Measurements from ENCODE around the gene ATF7.

The ATF7 gene

DNA sequence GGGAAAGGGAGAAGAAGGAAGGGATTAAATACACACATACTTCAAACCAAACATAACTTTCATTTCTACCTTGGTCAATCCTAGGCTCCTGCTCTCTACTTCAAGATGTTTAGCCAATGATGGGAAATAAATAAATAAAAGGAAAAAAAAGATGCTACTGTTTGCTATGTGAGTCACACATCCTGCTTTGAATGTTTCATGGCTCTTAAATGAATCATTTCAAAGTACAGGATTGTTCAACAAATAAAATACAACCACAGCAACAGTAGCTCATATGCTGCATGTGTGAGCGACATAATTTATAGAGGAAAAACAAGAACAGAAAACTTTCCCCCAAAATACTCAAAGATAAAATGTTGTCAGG, 64.6 kb downstream of the ATF7 start:
- WGBS, 2 donors (ENCODE audit: extremely low coverage in 2 of 2, insufficient read length in 2 of 2, insufficient replicate concordance in 1 of 2): no CpG with 5 or more reads among the region's 1 CpG
- Histone ChIP-seq H3K9me3 (replicated peaks in 1 of 2; ENCODE audit: control insufficient read depth in 2 of 2, insufficient read depth in 1 of 2, low read depth in 1 of 2, low read length in 2 of 2) (no peaks in the 10 kb centered on the region), H3K18ac (ENCODE audit: low read length) (no peak overlapping the region), H4K91ac (ENCODE audit: low read depth, low read length, poor library complexity) (no peak overlapping the region), H4K8ac (ENCODE audit: low read depth, low read length) (no peak overlapping the region), H3K4me3 (ENCODE audit: low read length in 2 of 2) (no peak overlapping the region), H2BK120ac (ENCODE audit: low read depth, low read length) (no peak overlapping the region), H2BK12ac (ENCODE audit: low read length) (no peak overlapping the region), H2AFZ (ENCODE audit: low read length) (no peak overlapping the region), H3K27ac (replicated peaks; ENCODE audit: low read length) (no peak overlapping the region), H3K4ac (ENCODE audit: low read length) (no peak overlapping the region), H3K27me3 (ENCODE audit: control insufficient read depth in 3 of 3, insufficient read depth in 3 of 3, low read depth in 1 of 3, low read length in 3 of 3) (no peaks in the 10 kb centered on the region), H3K14ac (ENCODE audit: low read length) (no peak overlapping the region), H3K4me2 (ENCODE audit: insufficient read depth, low read length, poor library complexity, severe bottlenecking) (no peak overlapping the region), H2AK5ac (ENCODE audit: low read depth, low read length) (no peak overlapping the region), H3K79me1 (ENCODE audit: low read depth, low read length) (no peaks in the 10 kb centered on the region), H2BK5ac (ENCODE audit: low read length) (no peak overlapping the region), H3K9ac (ENCODE audit: low read depth, low read length, poor library complexity) (no peak overlapping the region), H3K4me1 (ENCODE audit: control insufficient read depth in 2 of 2, insufficient read depth in 1 of 2, low read depth in 1 of 2, low read length in 2 of 2) (peaks cover 0 to 4% of the 10 kb centered on the region in 2 donors), H3K23ac (ENCODE audit: low read depth, low read length, poor library complexity) (no peak overlapping the region), H2BK15ac (ENCODE audit: low read length) (no peak overlapping the region), H3K36me3 (replicated peaks in 1 of 2; ENCODE audit: control insufficient read depth in 2 of 2, insufficient read depth in 2 of 2, low read length in 2 of 2) (no peaks in the 10 kb centered on the region)
- no peak for DNase-seq (ENCODE audit: low spot score)

DNA sequence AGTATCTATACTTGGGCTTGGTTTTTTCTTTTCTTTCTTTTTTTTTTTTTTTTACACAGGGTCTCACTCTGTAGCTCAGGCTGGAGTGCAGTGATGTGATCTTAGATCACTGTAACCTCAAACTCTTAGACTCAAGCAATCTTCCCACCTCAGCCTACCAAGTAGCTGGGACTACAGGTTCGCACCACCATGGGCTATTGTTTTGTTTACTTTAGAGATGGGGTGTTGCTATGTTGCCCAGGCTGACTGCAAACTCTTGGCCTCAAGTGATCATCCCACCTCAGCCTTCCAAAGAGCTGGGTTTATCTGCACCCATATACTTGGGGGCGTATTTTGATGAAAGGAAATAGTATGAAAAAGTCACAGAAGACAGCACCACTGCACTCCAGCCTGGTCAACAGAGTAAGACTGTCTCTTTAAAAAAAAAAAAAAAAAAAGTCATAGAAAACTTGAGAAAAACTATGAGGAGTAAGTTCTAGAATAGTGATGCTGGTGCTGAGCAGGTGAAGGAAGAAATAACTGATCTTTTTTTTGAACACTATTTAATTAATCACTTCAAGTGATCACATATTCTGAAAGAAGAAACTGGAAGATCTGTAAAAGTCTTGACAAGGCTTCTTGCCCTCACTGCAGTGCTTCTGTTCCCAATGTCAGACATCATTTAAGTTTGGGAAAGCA, 65.1 kb downstream of the ATF7 start:
- no peak overlapping the region for H4K91ac ChIP-seq (ENCODE audit: low read depth, low read length, poor library complexity)
- H3K18ac ChIP-seq (ENCODE audit: low read length): no peak overlapping the region
- no peak overlapping the region for H3K4me2 ChIP-seq (ENCODE audit: insufficient read depth, low read length, poor library complexity, severe bottlenecking)
- no peak overlapping the region for H3K4me3 ChIP-seq (ENCODE audit: low read length in 2 of 2)
- no peak overlapping the region for H2BK15ac ChIP-seq (ENCODE audit: low read length)
- no peak overlapping the region for H3K4ac ChIP-seq (ENCODE audit: low read length)
- no peak overlapping the region for H3K9ac ChIP-seq (ENCODE audit: low read depth, low read length, poor library complexity)
- no CpG with 5 or more reads among the region's 2 CpGs for WGBS, 2 donors (ENCODE audit: extremely low coverage in 2 of 2, insufficient read length in 2 of 2, insufficient replicate concordance in 1 of 2)
- H2BK12ac ChIP-seq (ENCODE audit: low read length): no peak overlapping the region
- H3K27me3 ChIP-seq (ENCODE audit: control insufficient read depth in 3 of 3, insufficient read depth in 3 of 3, low read depth in 1 of 3, low read length in 3 of 3): no peaks in the 10 kb centered on the region
- H3K79me1 ChIP-seq (ENCODE audit: low read depth, low read length): no peaks in the 10 kb centered on the region
- no peak overlapping the region for H2BK5ac ChIP-seq (ENCODE audit: low read length)
- H3K36me3 ChIP-seq (replicated peaks in 1 of 2; ENCODE audit: control insufficient read depth in 2 of 2, insufficient read depth in 2 of 2, low read length in 2 of 2): no peaks in the 10 kb centered on the region
- H2BK120ac ChIP-seq (ENCODE audit: low read depth, low read length): no peak overlapping the region
- no peaks in the 10 kb centered on the region for H3K9me3 ChIP-seq (replicated peaks in 1 of 2; ENCODE audit: control insufficient read depth in 2 of 2, insufficient read depth in 1 of 2, low read depth in 1 of 2, low read length in 2 of 2)
- no peak overlapping the region for H2AK5ac ChIP-seq (ENCODE audit: low read depth, low read length)
- H3K4me1 ChIP-seq (ENCODE audit: control insufficient read depth in 2 of 2, insufficient read depth in 1 of 2, low read depth in 1 of 2, low read length in 2 of 2): peaks cover 0 to 1% of the 10 kb centered on the region in 2 donors
- no peak for DNase-seq (ENCODE audit: low spot score)
- no peak overlapping the region for H4K8ac ChIP-seq (ENCODE audit: low read depth, low read length)
- no peak overlapping the region for H3K27ac ChIP-seq (replicated peaks; ENCODE audit: low read length)
- no peak overlapping the region for H3K23ac ChIP-seq (ENCODE audit: low read depth, low read length, poor library complexity)
- H3K14ac ChIP-seq (ENCODE audit: low read length): no peak overlapping the region
- H2AFZ ChIP-seq (ENCODE audit: low read length): no peak overlapping the region

DNA sequence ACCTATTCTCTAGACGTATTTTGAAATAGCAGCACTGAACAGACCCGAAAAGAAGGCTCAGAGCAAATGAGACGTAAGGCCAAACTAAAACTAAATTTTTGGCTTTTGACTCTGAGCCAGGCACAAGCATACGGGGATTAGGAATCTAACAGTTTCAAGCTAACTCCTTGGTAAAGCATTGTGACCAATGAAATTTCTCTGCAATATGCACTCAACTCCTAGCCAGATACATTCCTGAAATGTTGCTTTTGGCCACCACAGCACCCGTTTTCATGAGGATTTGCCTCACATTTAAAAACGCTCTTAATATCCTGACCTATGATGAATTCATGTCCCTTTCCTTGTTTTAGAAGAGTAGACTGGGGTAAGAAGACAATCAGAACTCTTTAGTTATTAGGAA, 65.8 kb downstream of the ATF7 start:
- Histone ChIP-seq H3K9ac (ENCODE audit: low read depth, low read length, poor library complexity) (no peak overlapping the region), H3K23ac (ENCODE audit: low read depth, low read length, poor library complexity) (no peak overlapping the region), H3K27ac (replicated peaks; ENCODE audit: low read length) (no peak overlapping the region), H3K9me3 (replicated peaks in 1 of 2; ENCODE audit: control insufficient read depth in 2 of 2, insufficient read depth in 1 of 2, low read depth in 1 of 2, low read length in 2 of 2) (no peaks in the 10 kb centered on the region), H3K79me1 (ENCODE audit: low read depth, low read length) (no peaks in the 10 kb centered on the region), H3K27me3 (ENCODE audit: control insufficient read depth in 3 of 3, insufficient read depth in 3 of 3, low read depth in 1 of 3, low read length in 3 of 3) (no peaks in the 10 kb centered on the region), H3K4me1 (ENCODE audit: control insufficient read depth in 2 of 2, insufficient read depth in 1 of 2, low read depth in 1 of 2, low read length in 2 of 2) (no peaks in the 10 kb centered on the region), H3K14ac (ENCODE audit: low read length) (no peak overlapping the region), H4K91ac (ENCODE audit: low read depth, low read length, poor library complexity) (no peak overlapping the region), H3K18ac (ENCODE audit: low read length) (no peak overlapping the region), H2BK12ac (ENCODE audit: low read length) (no peak overlapping the region), H3K4me2 (ENCODE audit: insufficient read depth, low read length, poor library complexity, severe bottlenecking) (no peak overlapping the region), H3K4me3 (ENCODE audit: low read length in 2 of 2) (no peak overlapping the region), H2BK120ac (ENCODE audit: low read depth, low read length) (no peak overlapping the region), H2AK5ac (ENCODE audit: low read depth, low read length) (no peak overlapping the region), H4K8ac (ENCODE audit: low read depth, low read length) (no peak overlapping the region), H3K36me3 (replicated peaks in 1 of 2; ENCODE audit: control insufficient read depth in 2 of 2, insufficient read depth in 2 of 2, low read length in 2 of 2) (no peaks in the 10 kb centered on the region), H2BK15ac (ENCODE audit: low read length) (no peak overlapping the region), H3K4ac (ENCODE audit: low read length) (no peak overlapping the region), H2BK5ac (ENCODE audit: low read length) (no peak overlapping the region), H2AFZ (ENCODE audit: low read length) (no peak overlapping the region)
- no CpG with 5 or more reads among the region's 6 CpGs for WGBS, 2 donors (ENCODE audit: extremely low coverage in 2 of 2, insufficient read length in 2 of 2, insufficient replicate concordance in 1 of 2)
- DNase-seq (ENCODE audit: low spot score): no peak

DNA sequence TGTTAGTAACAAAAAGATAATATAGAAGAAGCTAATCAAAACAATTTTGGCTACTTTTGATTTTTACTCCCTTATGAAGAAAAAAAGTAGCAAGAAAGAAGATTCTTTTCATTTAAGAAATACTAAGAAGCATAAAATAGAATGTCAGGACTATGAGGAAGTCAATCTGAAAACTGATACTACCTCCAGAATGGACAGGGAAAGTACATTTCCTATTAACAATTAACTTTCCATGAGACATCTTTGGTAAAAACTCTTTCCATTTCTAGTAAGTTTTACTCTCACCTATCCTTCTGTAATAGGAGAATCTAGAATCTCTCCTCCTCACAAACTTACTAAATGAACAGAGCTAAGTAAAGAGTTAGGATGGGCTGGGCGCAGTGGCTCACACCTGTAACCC, 67.6 kb downstream of the ATF7 start:
- no peak overlapping the region for H2BK12ac ChIP-seq (ENCODE audit: low read length)
- no peak overlapping the region for H4K8ac ChIP-seq (ENCODE audit: low read depth, low read length)
- H2AK5ac ChIP-seq (ENCODE audit: low read depth, low read length): no peak overlapping the region
- no peaks in the 10 kb centered on the region for H3K36me3 ChIP-seq (replicated peaks in 1 of 2; ENCODE audit: control insufficient read depth in 2 of 2, insufficient read depth in 2 of 2, low read length in 2 of 2)
- H4K91ac ChIP-seq (ENCODE audit: low read depth, low read length, poor library complexity): no peak overlapping the region
- H3K18ac ChIP-seq (ENCODE audit: low read length): no peak overlapping the region
- no peak overlapping the region for H2AFZ ChIP-seq (ENCODE audit: low read length)
- no peaks in the 10 kb centered on the region for H3K27me3 ChIP-seq (ENCODE audit: control insufficient read depth in 3 of 3, insufficient read depth in 3 of 3, low read depth in 1 of 3, low read length in 3 of 3)
- no peaks in the 10 kb centered on the region for H3K79me1 ChIP-seq (ENCODE audit: low read depth, low read length)
- H3K14ac ChIP-seq (ENCODE audit: low read length): no peak overlapping the region
- H3K9me3 ChIP-seq (replicated peaks in 1 of 2; ENCODE audit: control insufficient read depth in 2 of 2, insufficient read depth in 1 of 2, low read depth in 1 of 2, low read length in 2 of 2): no peaks in the 10 kb centered on the region
- no peak overlapping the region for H3K27ac ChIP-seq (replicated peaks; ENCODE audit: low read length)
- H2BK120ac ChIP-seq (ENCODE audit: low read depth, low read length): no peak overlapping the region
- H3K9ac ChIP-seq (ENCODE audit: low read depth, low read length, poor library complexity): no peak overlapping the region
- H3K4ac ChIP-seq (ENCODE audit: low read length): no peak overlapping the region
- no peak for DNase-seq (ENCODE audit: low spot score)
- H3K4me2 ChIP-seq (ENCODE audit: insufficient read depth, low read length, poor library complexity, severe bottlenecking): no peak overlapping the region
- H3K4me1 ChIP-seq (ENCODE audit: control insufficient read depth in 2 of 2, insufficient read depth in 1 of 2, low read depth in 1 of 2, low read length in 2 of 2): no peaks in the 10 kb centered on the region
- no peak overlapping the region for H2BK5ac ChIP-seq (ENCODE audit: low read length)
- no peak overlapping the region for H3K4me3 ChIP-seq (ENCODE audit: low read length in 2 of 2)
- no peak overlapping the region for H2BK15ac ChIP-seq (ENCODE audit: low read length)
- WGBS, 2 donors (ENCODE audit: extremely low coverage in 2 of 2, insufficient read length in 2 of 2, insufficient replicate concordance in 1 of 2): no CpG with 5 or more reads among the region's 1 CpG
- no peak overlapping the region for H3K23ac ChIP-seq (ENCODE audit: low read depth, low read length, poor library complexity)
